OCI-LY3 (cell line): Measurements from ENCODE around the gene AFAP1.

Experiments used
- EZH2phosphoT487 ChIP-seq: fragments of 200-600 bp; shearing (Covaris generic); IDR thresholded peaks from 2 replicates; pipeline ENCODE4 v1.6.1; 2018; ENCODE audit warnings: antibody characterized with exemption, mixed run types, low read depth
- TF ChIP-seq, protein P1 (sequence below): fragments of 200-600, 300-600 bp; sonication (generic); IDR thresholded peaks from 2 replicates; pipeline ENCODE4 v1.5.1; 2014; ENCODE audit warnings: antibody characterized with exemption, low read length, low read depth

DNA sequence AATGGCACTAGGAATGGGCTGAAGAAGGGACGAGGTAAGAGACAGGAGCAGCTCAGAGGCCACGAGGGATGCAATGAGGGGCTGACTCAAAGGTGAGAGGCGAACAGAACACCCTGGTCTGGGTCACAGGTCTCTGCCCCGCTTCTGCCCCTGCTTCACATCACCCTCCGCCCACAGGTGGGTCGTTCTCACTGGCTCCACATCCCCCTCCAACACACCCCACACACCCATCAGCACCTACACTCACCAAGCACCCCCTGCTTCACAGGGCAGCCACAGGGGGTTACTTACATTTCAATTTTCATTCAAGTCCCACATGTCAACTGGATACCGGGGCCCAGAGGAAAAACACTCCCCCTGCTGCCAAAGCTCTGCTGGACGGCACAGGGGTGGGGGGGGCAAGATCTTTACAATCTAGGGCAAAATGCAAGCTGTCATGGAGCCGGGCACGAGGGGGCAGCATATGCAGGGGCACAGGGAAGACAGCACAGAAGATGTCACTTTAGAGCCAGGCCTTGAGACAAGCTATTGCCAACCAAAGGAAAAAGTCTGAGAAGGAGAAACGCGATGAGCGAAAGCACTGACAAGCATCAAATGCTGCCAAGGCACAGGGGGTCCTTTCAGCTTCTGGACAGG, 94.0 kb downstream of the AFAP1 start:
- TF ChIP-seq, protein P1, sequence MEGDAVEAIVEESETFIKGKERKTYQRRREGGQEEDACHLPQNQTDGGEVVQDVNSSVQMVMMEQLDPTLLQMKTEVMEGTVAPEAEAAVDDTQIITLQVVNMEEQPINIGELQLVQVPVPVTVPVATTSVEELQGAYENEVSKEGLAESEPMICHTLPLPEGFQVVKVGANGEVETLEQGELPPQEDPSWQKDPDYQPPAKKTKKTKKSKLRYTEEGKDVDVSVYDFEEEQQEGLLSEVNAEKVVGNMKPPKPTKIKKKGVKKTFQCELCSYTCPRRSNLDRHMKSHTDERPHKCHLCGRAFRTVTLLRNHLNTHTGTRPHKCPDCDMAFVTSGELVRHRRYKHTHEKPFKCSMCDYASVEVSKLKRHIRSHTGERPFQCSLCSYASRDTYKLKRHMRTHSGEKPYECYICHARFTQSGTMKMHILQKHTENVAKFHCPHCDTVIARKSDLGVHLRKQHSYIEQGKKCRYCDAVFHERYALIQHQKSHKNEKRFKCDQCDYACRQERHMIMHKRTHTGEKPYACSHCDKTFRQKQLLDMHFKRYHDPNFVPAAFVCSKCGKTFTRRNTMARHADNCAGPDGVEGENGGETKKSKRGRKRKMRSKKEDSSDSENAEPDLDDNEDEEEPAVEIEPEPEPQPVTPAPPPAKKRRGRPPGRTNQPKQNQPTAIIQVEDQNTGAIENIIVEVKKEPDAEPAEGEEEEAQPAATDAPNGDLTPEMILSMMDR, result no peak
- TF ChIP-seq EZH2phosphoT487, result no peak
